ENCODE measurements around the gene STKLD1. TPM values are rescaled to one million over a fixed set of nuclear protein-coding genes. Genes with fewer than 3 reads are reported as not detected.
A peak's percentile ranks its signal among the peaks of the same experiment; 100 is the strongest.

The STKLD1 gene
- total RNA-seq, 4 donors from 2014 or later, result 0.38 TPM; not detected in 3

DNA sequence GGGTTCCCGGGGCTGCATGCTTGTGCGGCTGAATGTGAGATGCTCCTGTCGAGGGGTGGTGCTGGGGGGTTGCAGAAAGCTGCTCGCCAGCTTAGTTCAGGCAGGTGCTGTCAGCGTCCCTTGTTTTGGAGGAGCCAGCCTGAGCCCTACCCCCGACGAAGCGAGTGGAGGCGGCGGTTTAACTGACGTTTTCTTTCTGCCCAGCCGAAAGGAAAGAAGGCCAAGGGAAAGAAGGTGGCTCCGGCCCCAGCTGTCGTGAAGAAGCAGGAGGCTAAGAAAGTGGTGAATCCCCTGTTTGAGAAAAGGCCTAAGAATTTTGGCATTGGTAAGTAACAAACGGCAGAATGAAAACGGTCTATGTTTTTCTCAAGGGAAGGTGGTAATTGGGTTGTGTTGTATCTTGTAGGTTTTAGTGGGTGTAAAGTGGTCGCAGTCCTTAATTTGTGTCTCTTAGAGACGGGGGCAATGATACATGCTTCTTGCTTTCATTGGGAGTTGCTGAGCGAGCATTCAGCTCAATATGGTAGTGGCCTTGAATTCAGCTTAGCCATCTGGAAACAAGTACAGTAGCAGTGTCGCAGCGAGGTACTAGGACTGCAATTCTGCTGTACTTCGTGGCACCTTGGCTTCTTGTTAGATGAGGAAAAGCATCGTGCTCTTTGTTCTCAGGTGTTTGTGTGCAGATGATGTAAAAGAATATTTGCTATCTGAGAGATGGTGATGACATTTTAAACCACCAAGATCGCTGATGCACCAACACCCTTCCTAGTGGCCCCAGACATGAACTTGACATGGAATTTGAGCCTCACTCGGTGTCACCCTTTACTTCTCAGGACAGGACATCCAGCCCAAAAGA is 27.2 kb upstream of the STKLD1 start:
- peak overlapping the region; percentile 93 to 96 (median 95) for H3K27ac ChIP-seq
- H3K4me3 ChIP-seq, result peak overlapping the region; percentile 81 to 97 (median 92)
- no peak for DNase-seq
- peaks cover 16 to 58% (median 24%) of the 10 kb centered on the region in 3 donors for H3K4me1 ChIP-seq
- WGBS, 2 donors, result 11 to 14% methylated on average over 20 to 21 of the region's 25 CpGs
- H3K9me3 ChIP-seq, result no peaks in the 10 kb centered on the region
- no peak for TF ChIP-seq CTCF (IDR thresholded peaks at IDR 0.05)
- no peak for TF ChIP-seq POLR2A (IDR thresholded peaks at IDR 0.05)
- H3K27me3 ChIP-seq, result no peaks in the 10 kb centered on the region
- peaks cover 37 to 75% (median 47%) of the 10 kb centered on the region in 3 donors for H3K36me3 ChIP-seq
- intact Hi-C loops (cut with DNase I), result no loop called here

DNA sequence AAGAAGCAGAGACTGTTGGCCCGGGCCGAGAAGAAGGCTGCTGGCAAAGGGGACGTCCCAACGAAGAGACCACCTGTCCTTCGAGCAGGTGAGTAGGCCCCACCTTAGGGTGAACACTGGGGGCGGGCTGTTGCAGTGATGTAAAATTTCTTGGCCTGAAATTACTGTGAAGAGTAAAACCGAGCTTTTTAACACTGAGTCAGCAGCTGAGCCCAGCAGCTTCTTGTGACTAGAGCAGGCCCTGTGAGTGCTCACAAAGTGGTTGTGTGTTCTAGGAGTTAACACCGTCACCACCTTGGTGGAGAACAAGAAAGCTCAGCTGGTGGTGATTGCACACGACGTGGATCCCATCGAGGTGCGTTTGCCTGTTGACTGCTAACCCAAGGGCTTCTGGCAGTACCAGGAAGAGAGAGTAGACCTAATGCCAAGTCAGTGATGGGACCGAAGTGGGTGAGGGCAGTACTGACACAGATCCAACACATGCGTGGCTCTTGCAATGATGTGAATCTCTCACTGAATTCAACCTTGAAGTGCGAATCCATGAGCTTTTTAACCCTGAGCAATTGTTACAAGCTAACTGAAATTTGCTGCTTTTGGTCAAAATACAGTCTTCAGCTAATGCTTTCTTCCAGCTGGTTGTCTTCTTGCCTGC is 26.1 kb upstream of the STKLD1 start:
- H3K27me3 ChIP-seq, result no peaks in the 10 kb centered on the region
- TF ChIP-seq CTCF (IDR thresholded peaks at IDR 0.05) (no peak), POLR2A (IDR thresholded peaks at IDR 0.05) (no peak)
- H3K36me3 ChIP-seq, result peaks cover 29 to 72% (median 35%) of the 10 kb centered on the region in 3 donors
- intact Hi-C loops (cut with DNase I), result no loop called here
- H3K9me3 ChIP-seq, result no peaks in the 10 kb centered on the region
- H3K27ac ChIP-seq, result peak overlapping the region in 2 of 4 donors; percentile 95 to 96
- DNase-seq, result no peak
- peaks cover 16 to 67% (median 25%) of the 10 kb centered on the region in 3 donors for H3K4me1 ChIP-seq
- 56 to 59% methylated on average over 15 of the region's 15 CpGs for WGBS, 2 donors
- H3K4me3 ChIP-seq, result peak overlapping the region in 2 of 4 donors; percentile 90 to 95

GRCh38 chr9:133351526-133351907 is 24.6 kb upstream of the STKLD1 start:
- intact Hi-C loops (cut with DNase I), result no loop called here

GRCh38 chr9:133351908-133352634 is 24.1 kb upstream of the STKLD1 start:
- intact Hi-C loops (cut with DNase I), result no loop called here
- no peak overlapping the region for H3K4me3 ChIP-seq
- WGBS, 2 donors, result 64 to 74% methylated on average over 8 to 9 of the region's 14 CpGs
- H3K36me3 ChIP-seq, result peaks cover 29 to 60% (median 32%) of the 10 kb centered on the region in 3 donors
- TF ChIP-seq POLR2A (IDR thresholded peaks at IDR 0.05), result no peak
- TF ChIP-seq CTCF (IDR thresholded peaks at IDR 0.05), result peak in 5 of 6 experiments; percentile 14 to 67 (median 31)
- no peak for DNase-seq
- no peaks in the 10 kb centered on the region for H3K9me3 ChIP-seq
- peak overlapping the region in 2 of 4 donors; percentile 4 to 15 for H3K27ac ChIP-seq
- H3K27me3 ChIP-seq, result no peaks in the 10 kb centered on the region
- peaks cover 14 to 62% (median 27%) of the 10 kb centered on the region in 3 donors for H3K4me1 ChIP-seq

More at GRCh38 chr9:133351526-133351907, 24.6 kb upstream of the STKLD1 start:
- Histone ChIP-seq H3K27me3 (no peaks in the 10 kb centered on the region), H3K36me3 (peaks cover 29 to 60% (median 32%) of the 10 kb centered on the region in 3 donors), H3K9me3 (no peaks in the 10 kb centered on the region), H3K4me3 (no peak overlapping the region), H3K27ac (peak overlapping the region in 2 of 4 donors; percentile 4 to 15), H3K4me1 (peaks cover 17 to 62% (median 26%) of the 10 kb centered on the region in 3 donors)
- WGBS, 2 donors, result 80 to 100% methylated on average over 1 of the region's 3 CpGs
- DNase-seq, result no peak
- TF ChIP-seq CTCF (IDR thresholded peaks at IDR 0.05) (no peak), POLR2A (IDR thresholded peaks at IDR 0.05) (no peak)

Measured in esophagus squamous epithelium (tissue), 5 donors.